VCaP (cell line): ENCODE data around the gene ZNF804B.

Source experiments
- H3K27ac ChIP-seq: fragments of 450-650 bp; 2 replicates; pipeline ENCODE4 v1.5.1; 2017
- TF ChIP-seq, protein P1 (sequence below): fragments of 450-650 bp; conservative IDR thresholded peaks from 2 replicates; pipeline ENCODE4 v1.5.1; 2017; ENCODE audit warnings: mild to moderate bottlenecking, moderate library complexity

The ZNF804B gene

GRCh38 chr7:89357121-89357520, 597.6 kb downstream of the ZNF804B start:
- TF ChIP-seq, protein P1, sequence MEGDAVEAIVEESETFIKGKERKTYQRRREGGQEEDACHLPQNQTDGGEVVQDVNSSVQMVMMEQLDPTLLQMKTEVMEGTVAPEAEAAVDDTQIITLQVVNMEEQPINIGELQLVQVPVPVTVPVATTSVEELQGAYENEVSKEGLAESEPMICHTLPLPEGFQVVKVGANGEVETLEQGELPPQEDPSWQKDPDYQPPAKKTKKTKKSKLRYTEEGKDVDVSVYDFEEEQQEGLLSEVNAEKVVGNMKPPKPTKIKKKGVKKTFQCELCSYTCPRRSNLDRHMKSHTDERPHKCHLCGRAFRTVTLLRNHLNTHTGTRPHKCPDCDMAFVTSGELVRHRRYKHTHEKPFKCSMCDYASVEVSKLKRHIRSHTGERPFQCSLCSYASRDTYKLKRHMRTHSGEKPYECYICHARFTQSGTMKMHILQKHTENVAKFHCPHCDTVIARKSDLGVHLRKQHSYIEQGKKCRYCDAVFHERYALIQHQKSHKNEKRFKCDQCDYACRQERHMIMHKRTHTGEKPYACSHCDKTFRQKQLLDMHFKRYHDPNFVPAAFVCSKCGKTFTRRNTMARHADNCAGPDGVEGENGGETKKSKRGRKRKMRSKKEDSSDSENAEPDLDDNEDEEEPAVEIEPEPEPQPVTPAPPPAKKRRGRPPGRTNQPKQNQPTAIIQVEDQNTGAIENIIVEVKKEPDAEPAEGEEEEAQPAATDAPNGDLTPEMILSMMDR, result no peak
- peak overlapping the region; percentile 37; the same call in 1 of the 2 replicates for H3K27ac ChIP-seq

DNA sequence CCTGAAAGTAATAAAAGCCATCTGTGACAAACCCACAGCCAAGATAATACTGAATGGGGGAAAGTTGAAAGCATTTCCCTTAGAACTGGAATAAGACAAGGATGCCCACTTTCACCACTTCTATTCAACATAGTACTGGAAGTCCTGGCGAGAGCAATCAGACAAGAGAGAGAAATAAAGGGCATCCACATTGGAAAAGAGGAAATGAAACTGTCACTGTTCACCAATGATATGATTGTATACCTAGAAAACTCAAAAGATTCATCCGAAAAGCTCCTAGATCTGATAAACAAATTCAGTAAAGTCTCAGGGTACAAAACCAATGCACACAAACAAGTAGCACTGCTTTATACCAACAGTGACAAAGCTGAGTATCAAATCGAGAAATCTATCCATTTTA, 617.7 kb downstream of the ZNF804B start:
- peak overlapping the region; percentile 88 for H3K27ac ChIP-seq
- TF ChIP-seq, protein P1, result no peak

- TF ChIP-seq, protein P1, result no peak
- H3K27ac ChIP-seq, result no peak overlapping the region
These were observed 625.9 kb downstream of the ZNF804B start for GRCh38 chr7:89385411-89385810.
